Measurements from ENCODE around the gene DNAJC27. TPM values are rescaled to one million over a fixed set of nuclear protein-coding genes. Genes with fewer than 3 reads are reported as not detected.
"Not testable (repeated sequence)": the region's sequence is repeated elsewhere in the genome, so short reads cannot be mapped to it uniquely, and the experiment has no call there.

DNAJC27 gene
- polyA plus RNA-seq (ENCODE audit: insufficient read length in 4 of 4) = 10 to 100 TPM in 2 of 4 donors, 1 to 10 TPM in 2; 9.0 to 11.3 (median 10.2) TPM

DNA sequence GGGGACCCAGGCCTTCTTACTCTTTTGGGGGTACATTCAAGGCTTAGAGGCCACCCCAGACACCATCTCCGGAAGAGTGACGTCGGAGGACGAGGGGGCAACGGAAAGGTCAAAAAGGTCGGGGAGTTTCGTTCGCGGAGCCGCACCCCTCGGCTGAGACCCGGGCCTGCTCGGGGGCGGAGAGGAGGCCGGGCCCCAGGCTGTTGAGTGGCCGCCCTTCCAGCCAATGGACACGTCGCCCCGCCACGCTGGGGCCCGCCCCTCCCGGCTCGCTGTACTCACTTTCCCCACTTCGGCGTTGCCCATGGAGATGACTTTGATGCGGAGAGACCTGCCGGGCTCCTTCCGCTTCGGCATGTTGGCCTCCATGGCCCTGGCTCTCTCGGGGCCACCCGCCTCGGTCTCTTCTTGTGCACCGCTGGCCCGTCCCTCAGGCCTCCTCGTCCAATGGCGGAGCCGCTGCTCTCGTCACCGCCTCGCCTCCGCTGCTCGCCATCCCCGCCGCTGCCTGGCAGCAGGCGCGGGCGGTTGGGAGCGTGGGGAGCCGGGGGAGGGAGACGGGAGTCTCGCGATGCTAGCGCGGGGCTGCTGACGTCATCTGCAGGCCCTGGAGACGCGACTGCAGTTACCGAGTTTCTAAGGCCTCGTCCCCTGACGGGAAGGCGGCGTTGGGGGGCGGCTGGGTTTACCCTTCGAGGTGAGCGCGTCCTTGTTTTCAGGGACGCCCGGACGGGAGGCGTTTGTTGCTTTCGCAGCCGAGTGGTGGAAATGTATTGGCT is at the start of gene DNAJC27:
DNAJC27 (minus strand) TSS at position 420 of the 779 bp plus-strand sequence; CDS start at position 369, 51 bp downstream.
- DNase-seq (ENCODE audit: low read depth in 4 of 4, low spot score in 3 of 4) = peak; percentile 95 to 99 (median 96)

DNA sequence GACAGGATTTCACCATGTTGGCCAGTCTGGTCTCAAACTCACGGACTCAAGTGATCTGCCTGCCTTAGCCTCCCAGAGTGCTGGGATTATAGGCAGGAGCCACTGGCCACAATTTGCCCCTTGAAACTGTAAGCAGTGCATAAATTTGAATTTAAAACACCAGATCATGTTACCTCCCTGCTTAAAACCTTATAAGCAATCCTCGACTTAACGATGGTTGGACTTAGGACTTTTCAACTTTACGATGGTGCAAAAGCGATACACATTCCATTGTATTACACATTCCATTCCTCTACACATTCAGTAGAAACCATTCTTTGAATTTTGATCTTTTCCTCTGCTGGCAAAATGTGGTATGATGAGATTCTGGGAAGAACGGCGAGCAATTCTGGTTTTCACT is 46.9 kb upstream of the DNAJC27 start:
- no peak for DNase-seq (ENCODE audit: low read depth in 4 of 4, low spot score in 3 of 4)

DNA sequence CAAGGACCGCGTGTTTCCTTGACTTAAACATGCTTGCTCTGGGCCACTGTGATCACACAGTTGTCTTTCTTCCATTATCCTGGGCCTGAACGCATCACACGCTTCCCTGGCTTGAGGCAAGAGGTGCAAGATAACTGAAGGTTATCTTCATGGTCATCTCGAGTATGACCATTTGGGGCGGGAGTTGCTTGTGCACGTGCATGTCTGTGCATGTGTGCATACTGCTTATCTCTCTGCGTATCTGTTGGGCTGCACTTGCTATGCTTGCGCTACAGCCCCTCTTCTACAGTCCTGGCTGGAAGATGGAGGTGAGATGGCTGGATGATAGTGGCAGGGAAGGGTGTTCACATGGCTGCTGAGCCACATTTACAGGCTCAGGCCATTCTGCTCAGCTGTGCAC is 42.9 kb upstream of the DNAJC27 start:
- DNase-seq (ENCODE audit: low read depth in 4 of 4, low spot score in 3 of 4) = no peak

DNA sequence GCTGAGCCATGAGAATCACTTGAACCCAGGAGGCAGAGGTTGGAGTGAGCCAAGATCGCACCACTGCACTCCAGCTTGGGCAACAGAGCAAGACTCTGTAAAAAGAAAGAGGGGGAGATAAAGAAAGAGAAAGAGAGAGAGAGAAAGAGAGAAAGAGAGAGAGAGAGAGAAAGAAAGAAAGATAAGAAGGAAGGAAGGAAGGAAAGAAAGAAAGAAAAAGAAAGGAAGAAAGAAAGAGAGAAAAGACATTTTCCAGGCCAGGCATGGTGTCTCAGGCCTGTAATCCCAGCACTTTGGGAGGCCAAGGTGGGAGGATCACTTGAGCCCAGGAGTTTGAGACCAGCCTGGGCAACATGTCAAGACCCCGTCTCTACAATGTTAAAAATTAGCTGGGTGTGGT is 39.6 kb upstream of the DNAJC27 start:
- DNase-seq (ENCODE audit: low read depth in 4 of 4, low spot score in 3 of 4) = not testable (repeated sequence)

DNA sequence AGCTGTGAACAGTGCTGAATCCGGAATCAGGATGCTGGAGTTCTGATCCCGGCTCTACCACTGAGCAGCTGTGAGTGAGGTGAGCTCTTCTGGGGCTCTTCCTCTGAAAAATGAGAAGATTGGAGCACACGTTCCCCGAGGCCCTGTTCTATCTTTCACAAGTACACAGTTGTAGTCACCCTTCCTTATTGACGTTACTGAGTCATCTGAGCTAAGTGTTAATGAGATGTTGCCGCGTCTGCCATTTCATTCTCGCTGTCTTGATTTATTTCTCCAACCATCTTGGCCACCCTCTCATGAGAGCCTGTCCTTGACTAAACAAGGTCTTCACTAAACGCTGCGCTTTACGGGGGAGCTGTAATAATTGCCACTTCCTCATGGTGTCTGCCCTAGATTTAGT is 38.2 kb upstream of the DNAJC27 start:
- DNase-seq (ENCODE audit: low read depth in 4 of 4, low spot score in 3 of 4) = no peak

DNA sequence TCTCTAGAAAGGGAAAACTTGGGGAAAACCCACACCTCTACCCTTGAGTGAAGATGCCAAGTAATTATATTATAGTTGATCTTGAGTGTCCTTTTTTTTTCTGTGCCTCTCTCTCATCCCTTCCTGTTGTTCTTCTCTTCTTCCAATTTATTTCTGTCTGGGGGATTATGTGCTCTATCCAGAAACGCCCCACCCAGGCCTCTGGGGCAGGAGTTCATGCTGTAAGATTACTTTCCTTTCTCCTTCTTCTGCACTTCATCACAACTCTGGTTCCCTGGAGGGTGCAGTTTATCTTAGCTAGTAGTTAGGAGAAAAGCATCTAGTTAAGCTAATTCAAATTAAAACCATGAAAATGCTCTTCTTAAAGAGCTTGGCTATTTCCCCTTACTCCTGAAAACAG is 30.3 kb upstream of the DNAJC27 start:
- DNase-seq (ENCODE audit: low read depth in 4 of 4, low spot score in 3 of 4) = no peak

DNA sequence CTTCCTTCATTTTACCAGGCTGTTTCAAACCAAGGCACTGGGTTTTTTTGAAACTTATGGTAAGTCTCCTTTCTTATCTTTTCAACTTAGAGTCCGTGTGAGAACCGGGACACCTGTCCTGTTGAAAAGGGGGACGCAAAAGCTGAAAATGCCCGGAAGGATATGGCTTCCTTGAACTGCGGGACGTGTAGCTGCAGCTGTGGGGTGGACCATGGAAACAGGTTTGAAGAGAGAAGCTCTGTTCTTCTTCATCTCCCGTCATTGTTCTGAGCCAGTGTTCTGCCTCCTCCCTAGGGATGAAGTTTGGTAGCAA is 29.5 kb upstream of the DNAJC27 start:
- no peak for DNase-seq (ENCODE audit: low read depth in 4 of 4, low spot score in 3 of 4)

DNA sequence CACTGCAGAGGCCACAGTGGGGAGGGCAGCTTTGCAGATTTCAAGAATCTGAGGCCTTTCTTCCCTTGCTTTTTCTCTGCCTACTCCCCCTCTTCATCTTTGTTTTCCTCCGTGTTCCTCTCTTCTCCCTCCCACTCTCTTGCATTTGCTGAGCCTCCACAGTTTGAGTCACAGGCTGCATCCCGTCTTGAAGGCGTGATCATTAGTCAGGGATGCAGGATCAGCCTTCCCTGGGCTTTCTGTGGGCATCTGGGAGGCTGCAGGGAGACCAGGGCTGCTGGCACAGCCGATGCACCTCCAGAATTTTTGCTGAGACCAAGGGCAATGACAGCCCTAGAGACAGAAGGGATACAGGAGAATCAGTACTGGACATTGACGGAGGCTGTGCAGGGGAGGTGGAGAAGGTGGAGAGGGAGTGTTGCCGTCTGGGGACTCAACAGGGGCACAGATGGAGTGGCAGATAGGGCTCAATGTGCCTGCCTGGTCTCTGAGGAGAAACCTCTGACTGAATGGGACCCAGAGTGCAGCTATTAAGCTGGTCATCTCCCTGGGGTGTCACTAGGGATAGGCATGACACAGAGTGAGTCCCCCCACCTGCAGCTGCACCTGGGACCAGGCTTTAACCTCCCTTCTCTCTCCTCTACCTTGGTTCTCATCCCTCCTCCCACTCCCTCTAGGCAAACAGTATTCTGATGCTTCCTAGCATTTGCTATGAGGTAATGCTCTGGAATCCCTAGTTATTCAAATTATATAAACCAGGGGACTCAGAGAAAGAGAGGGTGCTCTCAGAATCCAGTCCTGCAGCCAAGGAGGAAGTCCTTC is 29.0 kb upstream of the DNAJC27 start:
- no peak for DNase-seq (ENCODE audit: low read depth in 4 of 4, low spot score in 3 of 4)

DNA sequence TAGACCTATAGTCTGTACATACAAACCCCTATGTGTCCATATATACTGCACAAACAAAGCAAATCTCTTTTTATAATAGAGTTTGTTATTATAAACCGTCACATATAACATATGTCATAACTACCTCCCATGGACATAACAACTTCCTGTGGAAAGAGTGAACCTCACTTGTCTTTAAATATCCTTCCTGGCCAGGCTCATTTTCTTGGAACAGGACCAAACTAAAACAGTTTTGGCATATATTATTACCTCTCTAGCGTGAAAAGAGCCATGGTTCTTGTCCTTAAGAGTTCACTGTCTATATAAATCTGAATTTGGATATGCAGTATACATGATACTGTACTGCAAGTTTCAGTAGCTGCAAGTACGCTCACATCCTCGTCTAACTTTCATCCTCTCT is 28.3 kb upstream of the DNAJC27 start:
- DNase-seq (ENCODE audit: low read depth in 4 of 4, low spot score in 3 of 4) = no peak

DNA sequence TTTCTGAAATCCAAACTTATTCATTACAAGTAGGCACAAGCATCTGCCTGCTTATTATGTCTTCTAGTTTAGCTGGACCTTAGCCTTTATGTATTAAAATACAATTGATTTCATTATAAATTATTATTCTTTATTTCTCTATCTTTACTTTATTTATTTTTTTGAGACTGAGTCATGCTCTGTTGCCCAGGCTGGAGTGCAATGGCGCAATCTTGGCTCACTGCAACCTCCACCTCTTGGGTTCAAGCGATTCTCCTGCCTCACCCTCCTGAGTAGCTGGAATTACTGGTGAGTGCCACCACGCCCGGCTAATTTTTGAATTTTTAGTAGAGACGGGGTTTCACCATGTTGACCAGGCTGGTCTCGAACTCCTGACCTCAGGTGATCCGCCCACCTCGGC is 27.3 kb upstream of the DNAJC27 start:
- not testable (repeated sequence) for DNase-seq (ENCODE audit: low read depth in 4 of 4, low spot score in 3 of 4)

DNA sequence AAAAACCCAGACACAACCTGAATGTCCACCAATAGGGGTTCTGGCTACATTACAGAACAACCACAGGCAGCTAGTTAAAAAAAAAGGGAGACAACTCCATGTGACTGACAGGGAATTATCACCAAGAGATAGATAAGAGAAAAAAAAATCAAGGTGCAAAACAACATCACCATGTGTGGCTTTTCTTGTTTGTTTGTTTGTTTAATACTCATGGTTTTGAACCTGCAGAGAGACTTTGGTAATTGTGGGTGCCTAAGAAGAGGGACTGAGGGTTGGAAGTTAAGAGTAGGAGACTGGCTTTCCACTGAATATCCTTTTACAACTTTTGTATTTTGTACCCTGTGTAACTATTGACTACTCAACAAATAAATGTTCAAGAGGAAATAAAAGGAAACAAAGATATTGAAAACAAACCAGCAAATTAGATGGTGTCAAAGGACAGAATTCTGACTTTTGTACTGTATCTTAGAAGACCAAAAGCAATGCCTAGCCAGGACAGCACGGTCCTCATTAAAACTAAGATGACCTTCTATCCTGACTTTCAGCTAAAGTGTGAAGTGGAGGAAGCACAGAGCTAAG is 22.5 kb upstream of the DNAJC27 start:
- DNase-seq (ENCODE audit: low read depth in 4 of 4, low spot score in 3 of 4) = no peak

DNA sequence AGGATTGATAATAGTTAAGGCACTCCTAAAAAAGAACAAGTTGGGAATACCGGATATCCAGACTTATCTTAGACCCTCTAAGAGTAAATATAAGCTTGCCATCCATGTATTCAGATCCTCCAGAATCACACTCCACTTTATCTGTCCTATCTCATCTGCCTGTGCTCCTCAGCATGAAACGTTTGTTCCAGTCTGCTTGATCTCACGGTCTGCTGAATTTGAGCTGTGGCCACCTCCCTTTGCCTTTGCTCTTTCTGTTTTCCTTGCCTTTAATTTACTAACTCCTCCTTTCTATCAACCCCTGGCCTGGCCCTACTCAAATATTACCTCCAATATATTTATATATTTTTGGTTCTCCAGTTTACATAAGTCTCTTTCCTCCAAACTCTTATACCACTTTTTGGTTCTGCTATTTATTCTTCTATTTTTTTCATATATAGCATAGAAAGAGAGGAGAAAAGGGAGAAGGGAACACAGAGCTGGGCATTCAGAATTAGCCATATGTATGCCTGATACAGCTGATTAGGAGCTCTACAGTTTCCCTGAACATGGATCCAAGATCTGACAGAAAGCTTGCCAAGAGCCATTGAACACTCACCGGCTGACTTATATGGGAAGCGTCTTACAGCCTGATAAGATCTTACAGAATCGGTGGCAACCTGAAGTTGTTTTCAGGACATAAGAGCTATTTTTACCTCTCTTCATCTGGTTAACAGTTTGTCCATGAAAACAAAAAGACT is 21.8 kb upstream of the DNAJC27 start:
- no peak for DNase-seq (ENCODE audit: low read depth in 4 of 4, low spot score in 3 of 4)

DNA sequence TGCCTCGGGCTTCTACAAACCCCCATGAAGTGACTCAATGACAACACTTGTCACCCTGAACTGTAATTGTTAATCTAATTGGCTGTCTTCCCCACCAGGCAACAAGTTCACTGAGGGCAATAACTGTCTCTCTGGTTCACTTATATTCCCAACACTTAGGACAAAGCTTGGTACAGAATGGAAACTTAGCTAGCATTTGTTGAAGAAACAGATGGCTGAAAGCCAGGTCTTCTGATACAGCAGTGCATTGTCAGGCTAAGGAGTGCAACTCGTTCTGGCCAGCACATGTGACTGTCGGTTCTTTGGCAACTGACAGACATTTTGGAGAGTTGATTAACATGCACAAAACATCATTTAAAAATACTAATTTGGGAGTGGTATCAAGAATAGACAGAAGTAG is 14.6 kb upstream of the DNAJC27 start:
- DNase-seq (ENCODE audit: low read depth in 4 of 4, low spot score in 3 of 4) = no peak

DNA sequence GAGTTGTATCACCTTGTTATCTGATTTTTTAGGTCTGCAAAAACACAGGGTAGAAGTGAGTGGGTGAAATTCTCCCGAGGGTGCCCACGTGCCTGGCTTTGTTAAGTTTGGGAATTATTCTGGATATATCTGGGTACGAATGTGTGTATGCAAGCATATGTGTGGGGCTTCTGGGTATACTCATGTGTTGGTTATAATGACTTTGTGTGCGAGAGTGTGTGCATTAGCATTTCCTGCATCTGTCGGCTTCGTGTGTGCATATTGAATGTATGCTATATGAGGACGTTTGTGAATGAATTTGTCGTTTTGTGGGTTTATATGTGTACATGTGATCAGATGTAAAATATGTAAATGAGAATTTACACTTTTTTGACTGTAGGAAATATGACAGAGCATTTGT is 13.8 kb upstream of the DNAJC27 start:
- no peak for DNase-seq (ENCODE audit: low read depth in 4 of 4, low spot score in 3 of 4)

DNA sequence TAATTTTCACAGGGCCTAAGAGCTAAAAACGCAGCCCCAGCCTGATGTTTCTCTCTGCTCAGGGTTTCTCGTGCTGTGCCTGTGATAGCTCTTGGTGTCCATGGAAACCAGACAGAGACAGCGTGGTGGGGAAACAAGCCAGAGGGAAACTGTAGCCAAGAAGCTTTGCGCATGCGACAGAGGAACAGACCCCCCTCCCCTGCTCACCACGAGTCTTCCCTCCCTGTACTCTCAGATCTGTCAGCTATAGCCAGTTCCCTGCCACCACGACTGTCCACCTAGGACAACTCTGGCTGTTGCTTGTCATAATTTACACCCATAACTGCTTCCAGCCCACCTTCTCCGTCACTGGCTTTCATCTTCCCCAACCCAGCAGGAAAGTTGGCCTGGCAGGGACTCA is 13.2 kb upstream of the DNAJC27 start:
- DNase-seq (ENCODE audit: low read depth in 4 of 4, low spot score in 3 of 4) = peak; percentile 56 to 72 (median 63)

DNA sequence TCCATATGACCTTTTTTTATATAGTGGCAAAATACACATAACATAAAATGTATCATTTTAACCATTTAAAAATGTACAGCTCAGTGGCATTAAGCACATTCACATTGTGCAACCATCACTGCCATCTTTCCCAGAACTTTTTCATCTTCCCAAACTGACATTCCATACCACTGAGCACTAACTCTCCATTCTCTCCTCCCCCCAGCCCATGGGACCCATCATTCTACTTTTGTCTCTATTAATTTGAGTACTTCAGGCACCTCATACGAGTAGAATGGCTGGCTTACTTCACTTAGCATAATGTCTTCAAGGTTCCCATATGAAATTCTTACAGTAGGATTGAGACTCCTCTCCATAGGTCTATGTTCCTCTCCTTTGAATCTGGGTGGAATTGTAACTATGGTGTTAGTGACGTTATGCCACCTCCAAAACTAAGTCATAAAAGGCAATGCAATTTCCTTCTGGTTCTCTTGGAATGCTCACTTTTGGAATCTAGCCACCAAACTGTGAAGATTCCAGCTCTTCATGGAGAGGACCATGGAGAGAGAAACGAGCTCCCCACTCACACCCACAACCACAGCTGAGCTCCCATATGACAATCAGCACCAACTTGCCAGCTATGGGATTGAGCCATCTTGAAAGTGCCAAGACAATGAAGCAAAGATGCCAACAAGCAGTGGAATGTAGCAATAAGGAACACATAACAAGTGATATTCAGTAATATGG is 9.8 kb upstream of the DNAJC27 start:
- DNase-seq (ENCODE audit: low read depth in 4 of 4, low spot score in 3 of 4) = no peak

DNA sequence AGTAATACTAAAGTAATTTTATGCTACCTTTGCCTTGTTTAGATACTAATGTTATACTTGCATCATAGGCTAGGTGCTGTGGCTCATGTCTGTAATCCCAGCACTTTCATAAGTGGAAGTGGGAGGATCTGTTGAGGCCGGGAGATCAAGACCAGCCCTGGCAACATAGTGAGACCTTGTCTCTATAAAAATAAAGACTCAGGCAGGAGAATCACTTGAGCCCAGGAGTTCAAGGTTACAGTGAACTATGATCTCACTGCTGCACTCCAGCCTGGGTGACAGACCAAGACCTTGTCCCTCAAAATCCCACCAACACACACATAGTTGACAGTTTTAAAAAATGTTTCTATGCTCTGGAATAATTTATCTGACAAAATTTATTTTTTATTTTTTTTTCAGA is 6.9 kb upstream of the DNAJC27 start:
- DNase-seq (ENCODE audit: low read depth in 4 of 4, low spot score in 3 of 4) = no peak

DNA sequence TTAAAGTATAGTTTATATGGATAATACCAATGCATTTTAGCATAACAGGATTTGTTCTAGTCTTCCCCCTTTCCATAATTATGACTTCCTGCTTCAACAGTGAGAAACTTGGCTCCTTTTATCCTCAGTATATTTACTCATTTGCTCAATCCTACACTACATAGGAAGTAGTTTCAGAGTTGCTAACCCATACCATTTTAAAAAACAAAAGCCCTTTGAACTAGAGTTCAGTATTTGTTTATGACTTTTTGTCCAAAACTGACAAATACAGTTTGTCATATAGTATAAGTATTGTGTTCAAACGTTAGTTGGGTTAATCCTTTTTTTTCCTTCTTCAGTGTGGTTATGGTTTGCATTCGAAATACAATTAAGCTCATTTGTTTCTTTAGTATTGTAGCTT is 5.9 kb upstream of the DNAJC27 start:
- no peak for DNase-seq (ENCODE audit: low read depth in 4 of 4, low spot score in 3 of 4)

DNA sequence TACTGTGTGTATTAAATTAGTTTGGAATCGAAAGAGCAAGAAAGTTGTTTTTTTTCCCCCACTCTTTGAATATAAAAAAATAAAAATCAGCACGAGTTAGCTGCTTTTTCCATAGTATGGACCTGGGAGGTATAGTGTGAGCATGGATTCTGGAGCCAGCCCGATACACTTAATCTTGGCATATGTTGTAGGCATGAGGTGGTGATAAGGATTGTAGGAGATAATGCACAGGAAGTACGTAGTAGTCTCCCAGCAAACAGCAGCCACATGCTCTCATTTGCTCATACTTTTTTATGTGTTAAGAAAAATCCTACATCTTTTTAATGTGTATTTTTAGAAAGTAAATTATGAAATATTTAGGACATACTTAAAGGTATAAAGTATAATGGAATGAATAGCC is 2.1 kb upstream of the DNAJC27 start:
- no peak for DNase-seq (ENCODE audit: low read depth in 4 of 4, low spot score in 3 of 4)

DNA sequence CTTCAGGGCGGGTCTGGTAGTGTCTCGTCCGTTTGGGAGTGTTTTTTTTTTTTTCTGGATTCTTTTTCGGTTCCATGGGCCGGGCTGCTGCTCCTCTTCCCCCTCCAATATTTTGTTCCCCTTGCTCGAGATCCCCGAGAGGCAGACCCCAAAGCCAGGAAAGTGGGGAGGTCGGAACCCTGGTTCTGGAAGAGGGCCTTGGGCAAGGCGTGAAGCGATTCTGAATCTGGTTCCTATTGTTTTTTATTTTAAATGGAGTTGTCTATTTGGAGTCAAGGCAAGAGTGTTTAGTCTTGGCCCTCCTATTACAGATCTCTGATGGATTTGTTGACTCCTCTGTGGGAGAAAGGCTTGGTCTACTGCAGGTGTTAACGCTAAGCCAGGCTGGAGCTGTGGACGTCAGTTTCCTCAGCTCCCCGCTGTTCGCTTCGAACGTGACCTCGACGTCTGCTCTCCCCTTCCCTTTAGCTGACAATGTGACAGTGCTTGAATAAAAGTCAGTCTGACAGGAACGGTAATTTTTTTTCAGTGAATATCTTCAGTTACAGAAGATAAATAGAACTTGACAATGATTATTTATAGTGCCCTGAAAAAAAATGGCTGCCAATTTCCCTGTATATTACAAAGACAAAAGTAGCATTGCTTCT is 683 bp upstream of the DNAJC27 start:
- DNase-seq (ENCODE audit: low read depth in 4 of 4, low spot score in 3 of 4) = peak in 3 of 4 donors; percentile 35 to 53 (median 41)

Data from right renal pelvis (tissue), 4 donors.